Transverse colon (tissue), 4 donors: Measurements from ENCODE around the gene ACTG1.

Experiments used
- CTCF ChIP-seq, 5 experiments: fragments of 200-600 bp in 3 of 5; fragments of 450-650 bp in 2 of 5; sonication (generic) in 3 of 5; IDR thresholded peaks; 1 replicate in 2 of 5; 2 replicates in 3 of 5; pipeline ENCODE4 v1.5.1; 2016 to 2017; ENCODE audit warnings: antibody characterized with exemption in 5 of 5, inconsistent platforms in 3 of 5, mild to moderate bottlenecking in 2 of 5, moderate library complexity in 1 of 5
- EP300 ChIP-seq: sonication (generic); formaldehyde crosslinking; IDR thresholded peaks from one replicate; pipeline ENCODE4 v1.6.1; 2017; ENCODE audit warnings: antibody characterized with exemption, low read depth
- POLR2A ChIP-seq: fragments of 450-650 bp; IDR thresholded peaks from one replicate; pipeline ENCODE4 v1.6.1; 2016; ENCODE audit warnings: antibody characterized with exemption, mild to moderate bottlenecking, moderate library complexity
- POLR2AphosphoS5 ChIP-seq, 3 donors: sonication (generic); formaldehyde crosslinking; IDR thresholded peaks; one replicate each; pipeline ENCODE4 v1.6.1; 2016; ENCODE audit warnings: antibody characterized with exemption in 3 of 3

GRCh38 chr17:81532490-81533287 is 20.1 kb upstream of the ACTG1 start:
- TF ChIP-seq CTCF (IDR thresholded peaks at IDR 0.05), result no peak
- no peak for TF ChIP-seq POLR2A
- TF ChIP-seq POLR2AphosphoS5 (IDR thresholded peaks at IDR 0.05), result no peak
- TF ChIP-seq EP300, result no peak
